Osteoblast (primary cell): Measurements from ENCODE around the gene TNFSF4. TPM values are rescaled to one million over a fixed set of nuclear protein-coding genes. Genes with fewer than 3 reads are reported as not detected.

Source experiments
- DNase-seq: peaks from one replicate; pipeline ENCODE4 v3.0.0; 2011; ENCODE audit warnings: low spot score, mixed read lengths; ENCODE audit not compliant: insufficient read length; ENCODE audit errors: missing footprints
- H2AFZ ChIP-seq: 2 replicates; pipeline ENCODE4 v1.6.0; 2011; ENCODE audit warnings: mild to moderate bottlenecking, low read length
- H3K27ac ChIP-seq: 2 replicates; pipeline ENCODE4 v1.5.1; 2011; ENCODE audit warnings: mild to moderate bottlenecking, low read depth, low read length, moderate library complexity
- H3K27me3 ChIP-seq: 2 replicates; pipeline ENCODE4 v1.6.0; 2012; ENCODE audit warnings: mild to moderate bottlenecking, control low read depth, inconsistent platforms, low read length, moderate library complexity; ENCODE audit not compliant: insufficient read depth
- H3K36me3 ChIP-seq: 2 replicates; pipeline ENCODE4 v1.5.1; 2011; ENCODE audit warnings: mild to moderate bottlenecking, low read length, control low read depth, moderate library complexity; ENCODE audit not compliant: insufficient read depth
- H3K4me1 ChIP-seq: 2 replicates; pipeline ENCODE4 v1.5.1; 2011; ENCODE audit warnings: mild to moderate bottlenecking, low read length, control low read depth, moderate library complexity; ENCODE audit not compliant: insufficient read depth
- H3K4me2 ChIP-seq: 2 replicates; pipeline ENCODE4 v1.6.0; 2011; ENCODE audit warnings: mild to moderate bottlenecking, low read length; ENCODE audit not compliant: insufficient read depth
- H3K4me3 ChIP-seq: fragments of 200-600 bp; sonication (generic); 3 replicates; pipeline ENCODE4 v1.5.1; 2012; ENCODE audit warnings: mild to moderate bottlenecking, low read length, inconsistent platforms; ENCODE audit not compliant: insufficient read depth
- H3K79me2 ChIP-seq: 2 replicates; pipeline ENCODE4 v1.6.0; 2012; ENCODE audit warnings: mild to moderate bottlenecking, low read length, control low read depth, inconsistent platforms; ENCODE audit not compliant: insufficient read depth
- H3K9me3 ChIP-seq: 2 replicates; pipeline ENCODE4 v1.5.1; 2011; ENCODE audit warnings: low read depth, low read length, control low read depth
- H4K20me1 ChIP-seq: 2 replicates; pipeline ENCODE4 v1.6.0; 2012; ENCODE audit warnings: mild to moderate bottlenecking, low read length, control low read depth; ENCODE audit not compliant: insufficient read depth
- total RNA-seq: library from RNA; depleted of rRNA; stranded (reverse); fragments of >200 nt; gene quantifications from 2 replicates; pipeline ENCODE4 v1.2.3, GENCODE V29; 2012
- TF ChIP-seq, protein P1 (sequence below): IDR thresholded peaks from 2 replicates; pipeline ENCODE4 v1.5.1; 2011; ENCODE audit warnings: mild to moderate bottlenecking, low read depth, low read length, moderate library complexity; ENCODE audit errors: extremely low read depth

TNFSF4 gene
- total RNA-seq, 1 donor: 1.1 TPM

DNA sequence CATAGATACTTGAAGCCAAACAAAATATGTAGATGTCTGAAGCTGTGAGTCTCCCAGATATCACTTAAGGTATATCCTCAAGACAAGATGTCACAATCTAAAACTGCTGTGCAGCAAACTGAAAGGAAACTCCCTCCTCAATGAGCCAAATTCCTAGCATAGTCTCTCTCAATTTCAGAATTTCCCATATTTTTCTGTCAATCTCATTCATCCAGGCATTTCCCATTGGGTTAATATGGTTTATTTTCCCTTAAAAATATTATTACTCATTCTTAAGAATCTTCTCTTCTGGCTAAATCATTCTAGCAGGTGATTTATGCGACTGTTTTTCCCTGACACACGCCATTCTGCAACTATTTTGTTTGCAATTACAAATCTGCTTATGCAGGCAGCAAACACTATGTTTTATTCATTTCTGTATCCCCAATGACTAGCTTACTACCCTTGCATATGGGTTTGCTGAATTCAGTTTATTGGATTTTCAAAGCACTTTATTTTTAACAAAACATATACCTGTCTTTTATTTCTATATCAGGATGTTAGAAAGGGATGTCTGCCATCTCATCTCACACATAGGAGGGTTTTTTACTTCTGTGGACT is 69.9 kb downstream of the TNFSF4 start:
- no peaks in the 10 kb centered on the region for H4K20me1 ChIP-seq
- no peaks in the 10 kb centered on the region for H3K4me1 ChIP-seq
- no peak overlapping the region for H3K27ac ChIP-seq
- H3K79me2 ChIP-seq: no peaks in the 10 kb centered on the region
- TF ChIP-seq, protein P1, sequence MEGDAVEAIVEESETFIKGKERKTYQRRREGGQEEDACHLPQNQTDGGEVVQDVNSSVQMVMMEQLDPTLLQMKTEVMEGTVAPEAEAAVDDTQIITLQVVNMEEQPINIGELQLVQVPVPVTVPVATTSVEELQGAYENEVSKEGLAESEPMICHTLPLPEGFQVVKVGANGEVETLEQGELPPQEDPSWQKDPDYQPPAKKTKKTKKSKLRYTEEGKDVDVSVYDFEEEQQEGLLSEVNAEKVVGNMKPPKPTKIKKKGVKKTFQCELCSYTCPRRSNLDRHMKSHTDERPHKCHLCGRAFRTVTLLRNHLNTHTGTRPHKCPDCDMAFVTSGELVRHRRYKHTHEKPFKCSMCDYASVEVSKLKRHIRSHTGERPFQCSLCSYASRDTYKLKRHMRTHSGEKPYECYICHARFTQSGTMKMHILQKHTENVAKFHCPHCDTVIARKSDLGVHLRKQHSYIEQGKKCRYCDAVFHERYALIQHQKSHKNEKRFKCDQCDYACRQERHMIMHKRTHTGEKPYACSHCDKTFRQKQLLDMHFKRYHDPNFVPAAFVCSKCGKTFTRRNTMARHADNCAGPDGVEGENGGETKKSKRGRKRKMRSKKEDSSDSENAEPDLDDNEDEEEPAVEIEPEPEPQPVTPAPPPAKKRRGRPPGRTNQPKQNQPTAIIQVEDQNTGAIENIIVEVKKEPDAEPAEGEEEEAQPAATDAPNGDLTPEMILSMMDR: no peak
- no peak overlapping the region for H2AFZ ChIP-seq
- no peaks in the 10 kb centered on the region for H3K9me3 ChIP-seq
- H3K4me3 ChIP-seq: no peak overlapping the region
- H3K36me3 ChIP-seq: no peaks in the 10 kb centered on the region
- no peak overlapping the region for H3K4me2 ChIP-seq
- no peaks in the 10 kb centered on the region for H3K27me3 ChIP-seq
- DNase-seq: no peak

DNA sequence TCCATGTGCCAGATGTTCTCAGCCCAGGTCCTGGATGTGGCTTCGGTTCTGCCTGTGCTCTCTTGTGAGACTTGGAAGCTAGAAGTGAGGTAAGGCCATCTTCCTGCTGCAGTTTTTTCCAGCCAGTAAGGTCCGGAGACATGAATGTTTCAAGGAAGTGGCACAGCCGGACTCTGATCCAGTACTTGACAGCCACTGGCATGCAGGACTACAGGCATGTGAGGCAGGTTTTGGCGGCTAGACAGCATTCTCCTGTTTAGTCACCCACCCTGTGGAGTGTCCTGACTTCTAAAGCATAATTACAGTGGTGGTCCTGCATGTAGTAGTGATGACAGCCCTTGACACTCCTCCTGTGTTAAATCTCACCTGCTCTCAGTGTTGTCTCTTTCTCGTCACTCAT is 72.3 kb downstream of the TNFSF4 start:
- no peak overlapping the region for H3K4me3 ChIP-seq
- no peak overlapping the region for H2AFZ ChIP-seq
- no peak overlapping the region for H3K4me2 ChIP-seq
- no peak for DNase-seq
- H3K4me1 ChIP-seq: no peaks in the 10 kb centered on the region
- no peaks in the 10 kb centered on the region for H3K27me3 ChIP-seq
- H3K9me3 ChIP-seq: no peaks in the 10 kb centered on the region
- H3K36me3 ChIP-seq: no peaks in the 10 kb centered on the region
- H4K20me1 ChIP-seq: no peaks in the 10 kb centered on the region
- TF ChIP-seq, protein P1: no peak
- H3K79me2 ChIP-seq: no peaks in the 10 kb centered on the region
- H3K27ac ChIP-seq: no peak overlapping the region

DNA sequence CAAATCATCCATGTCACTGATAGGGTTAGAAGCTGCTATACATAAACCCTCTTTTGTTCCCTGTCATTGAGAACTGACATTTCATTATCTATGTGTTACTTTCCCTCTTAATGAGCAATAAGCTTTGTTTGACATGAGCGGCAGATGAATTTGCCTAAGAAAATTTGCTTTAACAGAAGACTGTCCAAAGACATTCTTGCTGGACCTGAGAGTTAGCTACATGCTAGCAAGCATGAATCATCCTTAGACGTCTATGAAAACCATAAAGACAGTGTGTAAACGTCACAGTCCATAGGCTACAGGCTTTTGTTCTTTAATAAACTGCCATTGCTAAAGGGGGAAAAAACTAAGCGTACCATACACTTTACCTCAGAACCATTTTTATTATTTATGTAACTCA is 73.1 kb downstream of the TNFSF4 start:
- DNase-seq: peak; percentile 25
- Histone ChIP-seq H3K36me3 (no peaks in the 10 kb centered on the region), H3K4me2 (no peak overlapping the region), H3K27ac (no peak overlapping the region), H4K20me1 (no peaks in the 10 kb centered on the region), H3K27me3 (no peaks in the 10 kb centered on the region), H3K79me2 (no peaks in the 10 kb centered on the region), H3K9me3 (no peaks in the 10 kb centered on the region), H3K4me3 (no peak overlapping the region), H2AFZ (no peak overlapping the region), H3K4me1 (no peaks in the 10 kb centered on the region)
- TF ChIP-seq, protein P1: no peak

Other genes with a start within 250 kb of the TNFSF4 start
- gene TNFSF18, start 156.4 kb downstream of the TNFSF4 start, total RNA-seq: 0.29 and 0.36 TPM in 2 replicates